ENCODE data around the gene RPS6KA2.
"Not testable (repeated sequence)": the region's sequence is repeated elsewhere in the genome, so short reads cannot be mapped to it uniquely, and the experiment has no call there.

RPS6KA2 gene

DNA sequence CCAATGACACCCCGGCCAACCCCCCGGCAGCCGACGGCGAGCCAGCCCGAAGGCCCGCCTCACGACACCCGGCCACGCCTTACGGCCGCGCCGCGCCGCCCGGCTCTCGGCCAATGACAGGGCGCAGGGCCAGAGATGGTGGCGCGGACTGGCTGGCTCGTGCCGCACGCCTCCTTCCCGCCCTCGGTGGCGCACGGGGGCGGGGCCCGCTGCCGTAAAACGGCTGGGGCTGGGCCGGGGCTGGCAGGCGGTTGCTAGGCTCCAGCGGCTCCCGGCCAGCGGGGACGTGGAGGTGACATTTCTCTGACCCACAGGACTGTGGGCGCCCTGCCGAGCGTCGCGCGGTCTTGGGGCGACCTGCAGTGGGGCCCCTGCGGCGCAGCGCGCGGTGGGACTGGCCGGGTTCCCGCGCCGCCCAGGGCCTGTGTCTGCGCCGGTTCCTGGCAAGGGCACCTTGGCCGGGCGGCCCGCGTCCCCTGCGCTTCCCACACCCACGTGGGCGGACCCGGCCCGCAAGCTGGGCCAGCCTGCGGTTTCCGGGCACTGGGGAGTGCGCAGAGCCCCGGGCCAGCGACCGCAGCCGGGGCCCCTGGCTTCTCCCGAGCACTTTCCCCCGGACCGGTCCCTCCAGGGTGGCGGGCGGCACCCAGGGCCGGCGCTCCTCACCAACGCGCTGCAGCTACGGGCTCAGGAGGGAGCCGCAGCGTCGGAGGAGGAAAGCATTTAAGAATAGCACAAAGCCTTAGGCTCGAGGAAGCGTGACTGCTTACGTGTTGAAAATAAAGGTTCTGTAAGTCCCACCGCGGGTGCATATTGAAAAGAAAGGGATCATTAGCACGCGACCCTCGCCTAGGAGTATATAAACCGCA, 243.9 kb downstream of the RPS6KA2 start, which contains the start of gene MPC1:
Gene MPC1 (minus strand): TSS at position 8 of the 869 bp plus-strand sequence. CDS start 64 bp downstream, outside the sequence.
- peak; percentile 81 for DNase-seq

DNA sequence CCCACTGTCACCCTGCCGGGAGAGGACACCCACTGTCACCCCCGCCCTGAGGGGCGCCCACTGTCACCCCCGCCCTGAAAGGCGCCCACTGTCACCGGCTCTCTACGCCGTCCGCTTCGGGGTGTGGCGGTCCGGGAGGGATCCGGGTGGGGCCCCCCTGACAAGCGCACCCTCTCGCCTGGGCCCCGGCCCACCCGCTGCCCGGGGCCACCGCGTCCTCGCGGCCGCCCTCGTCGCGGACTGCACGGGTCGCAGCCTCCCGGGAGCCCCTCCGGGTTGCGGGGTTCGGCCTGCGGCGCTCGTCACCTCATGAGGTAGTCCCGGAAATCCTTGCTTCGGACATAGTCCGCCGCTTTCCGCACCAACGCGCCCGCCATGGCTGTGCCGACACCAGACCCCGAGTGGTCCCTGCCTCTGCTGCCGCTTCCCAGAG, 244.5 kb downstream of the RPS6KA2 start:
- DNase-seq, result no peak

DNA sequence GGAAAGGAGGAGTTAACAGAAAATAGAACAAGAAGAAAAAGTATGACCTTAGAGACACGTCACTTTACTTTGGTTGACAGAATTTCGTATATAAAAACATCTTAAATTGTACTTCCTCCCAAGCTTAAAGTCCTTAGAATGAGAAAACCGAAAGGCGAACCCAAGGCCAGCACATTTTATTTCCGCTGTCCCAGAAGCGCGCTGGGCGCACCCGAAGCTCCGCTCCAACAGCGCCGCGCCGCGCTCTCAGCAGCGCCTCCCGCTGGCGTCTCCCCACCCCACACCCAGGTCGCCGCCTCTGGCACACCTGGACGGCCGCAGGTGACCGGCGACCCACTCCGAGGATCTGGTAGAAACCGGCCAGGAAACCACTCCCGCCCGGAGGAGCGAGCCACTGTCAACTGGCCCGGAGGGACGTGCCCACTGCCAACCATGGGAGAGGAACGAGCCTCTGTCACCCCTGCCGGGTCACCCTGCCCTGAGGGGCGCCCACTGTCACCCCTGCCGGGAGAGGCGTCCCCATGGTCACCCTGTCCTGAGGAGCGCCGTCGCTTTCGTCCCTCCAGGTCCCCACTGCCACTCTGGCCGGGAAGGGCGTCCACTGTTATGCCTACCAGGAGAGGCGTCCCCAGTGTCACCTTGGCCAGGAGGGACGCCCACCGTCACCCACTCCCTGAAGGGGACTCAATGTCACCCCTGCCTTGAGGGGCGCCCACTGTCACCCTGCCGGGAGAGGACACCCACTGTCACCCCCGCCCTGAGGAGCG, 245.1 kb downstream of the RPS6KA2 start:
- peak; percentile 17 for DNase-seq

DNA sequence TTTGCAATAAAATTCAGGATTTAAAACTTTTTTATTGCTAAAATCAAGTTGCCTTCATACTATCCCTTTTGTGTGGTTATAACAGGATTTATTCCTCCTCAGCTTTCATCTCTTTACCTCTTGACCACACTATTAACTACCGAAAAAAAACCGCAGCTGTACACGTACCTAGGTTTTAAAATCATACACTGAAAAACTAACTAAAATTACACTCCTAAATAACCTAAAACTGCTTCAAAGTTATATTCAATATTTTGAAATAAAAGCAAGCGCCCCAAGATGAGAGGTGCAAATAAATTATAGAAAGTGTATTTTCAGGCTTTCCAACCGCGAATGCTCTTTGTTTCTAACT, 245.7 kb downstream of the RPS6KA2 start:
- no peak for DNase-seq

DNA sequence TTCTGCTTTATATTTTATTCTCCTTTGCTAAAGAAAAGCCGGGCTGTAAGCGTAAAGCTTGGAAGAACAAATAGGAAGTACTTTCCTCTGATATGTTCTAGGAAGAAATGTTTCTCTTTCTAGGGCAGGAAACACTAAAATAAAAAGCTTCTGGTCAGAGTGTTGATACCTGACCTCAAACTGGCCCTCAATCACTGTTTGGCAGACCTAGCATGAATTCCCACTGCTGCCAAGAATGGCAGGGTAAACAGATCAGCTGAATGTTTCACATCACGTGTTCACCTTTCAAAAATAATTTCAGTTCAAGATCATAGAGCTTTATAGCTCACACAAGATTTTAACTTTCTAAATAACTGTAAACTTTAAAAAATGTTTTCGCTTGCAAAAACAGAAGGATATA, 247.3 kb downstream of the RPS6KA2 start:
- DNase-seq, result no peak

DNA sequence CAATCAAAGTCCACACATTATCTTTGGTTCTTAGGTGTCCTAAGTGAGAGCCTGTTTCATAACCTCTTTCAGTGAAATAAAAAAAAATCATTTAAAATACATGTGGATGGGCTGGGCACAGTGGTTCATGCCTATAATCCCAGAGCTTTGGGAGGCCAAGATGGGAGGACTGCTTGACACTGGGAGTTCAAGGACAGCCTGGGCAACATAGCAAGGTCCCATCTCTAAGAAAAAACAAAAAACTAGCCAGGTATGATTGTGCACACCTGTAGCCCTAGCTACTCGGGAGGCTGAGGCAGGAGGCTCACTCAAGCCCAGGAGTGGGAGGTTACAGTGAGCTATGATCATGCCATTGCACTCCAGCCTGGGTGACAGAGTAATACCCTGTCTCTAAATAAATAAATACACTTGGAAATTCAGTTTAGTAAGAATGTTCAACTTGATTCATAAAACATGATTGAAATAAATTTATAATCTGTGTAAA, 247.9 kb downstream of the RPS6KA2 start:
- DNase-seq, result no peak

DNA sequence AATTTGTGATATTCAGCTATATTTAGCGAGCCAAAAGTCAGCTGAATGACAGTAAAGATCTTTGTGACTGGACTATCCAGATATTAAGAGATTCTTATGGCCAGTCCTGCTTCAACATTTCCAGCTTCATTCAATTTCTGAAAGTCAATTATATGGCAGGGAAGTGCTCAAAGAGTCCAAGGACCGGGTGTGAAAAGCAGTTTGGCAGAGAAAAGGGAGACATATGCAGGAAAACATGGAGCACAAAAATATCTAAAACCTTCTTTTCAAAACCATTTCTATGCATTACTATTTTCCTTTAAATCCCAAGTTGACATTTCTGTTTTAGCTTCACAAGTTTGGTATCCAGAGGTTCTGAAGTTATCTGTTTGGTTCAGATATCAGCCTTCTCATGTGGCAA, 249.3 kb downstream of the RPS6KA2 start:
- DNase-seq, result no peak

DNA sequence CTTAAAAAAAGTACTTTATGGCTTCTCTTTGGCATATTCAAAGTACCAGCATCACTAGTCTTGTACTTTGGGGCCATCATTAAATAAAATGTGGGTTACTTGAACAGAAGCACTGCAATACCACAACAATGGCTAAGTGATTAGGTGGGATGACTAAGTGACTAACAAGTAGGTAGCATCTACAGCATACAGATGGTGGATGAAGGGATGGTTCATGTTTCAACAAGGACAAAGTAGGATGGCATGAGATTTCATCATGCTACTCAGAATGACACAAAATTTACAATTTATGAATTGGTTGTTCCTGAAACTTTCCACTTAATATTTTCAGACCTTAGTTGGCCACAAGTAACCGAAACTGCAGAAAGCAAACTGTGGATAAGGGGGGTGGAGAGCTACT, 252.0 kb downstream of the RPS6KA2 start:
- no peak for DNase-seq

DNA sequence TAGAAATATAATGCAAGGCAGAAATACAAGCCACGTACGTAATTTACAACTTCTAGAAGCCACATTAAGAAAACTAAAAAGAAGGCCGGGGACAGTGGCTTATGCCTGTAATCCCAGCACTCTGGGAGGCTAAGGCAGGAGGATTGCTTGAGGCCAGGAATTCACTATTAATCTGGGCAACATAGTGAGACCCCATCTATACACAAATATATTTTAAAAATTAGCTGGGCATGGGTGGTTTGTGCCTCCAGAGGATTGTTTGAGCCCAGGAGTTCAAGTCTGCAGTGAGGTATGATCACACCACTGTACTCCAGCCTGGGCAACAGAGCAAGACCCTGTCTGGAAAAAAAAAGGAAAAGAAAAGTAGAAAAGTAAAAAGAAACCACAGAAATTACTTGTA, 256.6 kb downstream of the RPS6KA2 start:
- DNase-seq, result no peak

DNA sequence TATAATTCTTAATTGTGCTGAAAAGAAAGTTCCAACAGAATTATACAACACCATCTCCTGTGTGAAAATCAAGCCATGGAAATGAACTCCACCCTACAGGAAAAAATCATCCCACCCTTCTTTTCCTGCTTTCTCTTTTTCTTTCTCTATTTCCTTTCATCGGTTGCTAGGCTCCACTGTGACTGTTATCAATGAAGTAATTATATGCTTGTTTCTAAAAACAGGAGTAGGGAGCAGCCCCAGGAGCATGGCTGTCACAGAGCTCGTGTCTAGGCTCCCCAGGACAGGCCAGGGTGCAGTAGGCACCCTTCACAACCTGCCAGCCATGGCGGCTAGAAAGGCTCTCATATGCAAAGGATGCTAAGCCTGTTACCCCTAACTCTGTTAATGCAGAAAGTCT, 257.3 kb downstream of the RPS6KA2 start:
- no peak for DNase-seq

DNA sequence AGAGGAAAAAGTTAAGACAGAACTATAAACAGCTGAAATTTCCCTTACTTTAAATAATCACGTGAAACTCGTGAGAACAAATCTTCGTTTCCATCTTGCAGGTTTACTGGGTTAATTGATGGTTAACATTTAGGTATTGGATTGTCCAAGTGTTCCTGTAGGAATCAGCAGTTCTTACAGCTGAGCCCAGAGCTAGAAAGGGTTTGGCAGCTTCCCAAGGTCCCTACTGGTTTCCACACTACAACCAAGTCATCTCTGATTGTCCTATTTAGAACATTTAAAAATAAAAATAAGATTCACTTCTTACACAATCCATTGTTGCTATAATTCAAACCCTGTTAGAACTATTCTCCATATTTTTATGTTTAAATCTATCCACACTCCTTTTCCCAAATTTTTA, 260.1 kb downstream of the RPS6KA2 start:
- DNase-seq, result no peak

DNA sequence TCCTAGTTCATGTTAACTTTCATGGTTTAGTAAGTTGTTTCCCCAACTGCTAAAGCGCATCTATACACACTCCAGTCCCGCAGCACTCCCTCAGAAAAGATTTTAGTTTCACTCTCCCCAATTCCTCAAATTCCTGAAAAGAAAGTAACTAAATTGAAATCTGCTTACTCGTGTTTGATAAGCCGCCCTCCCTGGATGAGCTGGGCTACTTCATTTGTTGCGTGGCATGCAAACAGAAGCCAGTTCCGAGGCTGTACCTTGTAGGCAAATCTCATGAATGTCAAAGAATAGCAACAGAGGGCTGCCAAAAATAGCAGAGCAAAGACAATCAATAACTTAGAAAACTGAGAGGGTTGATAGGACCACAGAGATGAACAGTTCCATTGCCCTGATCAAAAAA, 261.2 kb downstream of the RPS6KA2 start:
- DNase-seq, result no peak

DNA sequence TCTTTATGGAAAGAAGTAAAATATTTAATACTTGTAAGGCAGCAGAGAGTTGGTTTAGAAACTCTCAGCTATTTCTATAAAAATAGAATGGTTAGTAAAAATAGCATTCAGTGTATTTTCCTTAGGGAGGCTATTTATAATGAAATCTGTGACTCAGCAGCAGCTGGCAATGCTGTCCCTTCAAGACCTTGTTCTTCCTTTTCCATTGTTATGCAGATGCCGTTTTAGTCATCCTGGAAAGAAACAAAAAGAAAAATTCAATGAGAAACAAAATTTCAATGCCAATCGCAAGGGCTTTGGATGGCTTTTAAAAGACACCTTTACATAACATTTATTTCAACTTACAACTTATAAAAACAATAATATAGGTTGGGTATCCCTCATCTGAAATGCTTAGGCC, 261.8 kb downstream of the RPS6KA2 start:
- DNase-seq, result no peak

DNA sequence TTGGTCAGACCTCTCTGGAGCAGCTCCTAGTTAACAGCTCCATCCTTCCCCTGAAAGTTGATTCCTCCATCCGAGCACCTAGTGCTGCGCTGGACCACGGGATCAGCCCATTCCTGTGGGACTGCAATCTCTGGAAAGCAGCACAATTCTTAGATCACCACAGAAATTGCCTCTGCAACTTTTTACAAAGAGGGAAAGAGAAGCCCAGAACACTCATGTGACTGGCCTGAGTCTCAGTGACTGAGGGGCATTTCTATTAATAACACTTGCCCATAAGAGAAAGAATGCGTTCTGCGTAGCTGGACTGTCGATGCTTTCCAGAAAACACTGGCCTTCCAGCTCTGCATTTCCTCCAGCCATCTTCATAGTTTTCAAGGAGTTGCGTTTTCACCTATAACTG, 262.6 kb downstream of the RPS6KA2 start:
- no peak for DNase-seq

DNA sequence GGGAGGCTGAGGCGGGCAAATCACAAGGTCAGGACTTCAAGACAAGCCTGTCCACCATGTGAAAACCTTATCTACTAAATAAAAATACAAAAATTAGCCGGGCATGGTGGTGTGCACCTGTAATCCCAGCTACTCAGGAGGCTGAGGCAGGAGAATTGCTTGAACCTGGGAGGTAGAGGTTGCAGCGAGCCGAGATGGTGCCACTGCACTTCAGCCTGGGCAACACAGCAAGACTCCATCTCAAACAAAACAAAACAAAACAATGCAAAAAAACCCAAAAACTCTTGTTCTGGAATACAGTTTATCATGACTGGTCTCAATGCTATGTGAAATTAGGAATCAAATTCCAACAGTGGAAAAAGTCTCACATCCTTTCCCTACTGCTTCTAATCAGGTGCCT, 264.6 kb downstream of the RPS6KA2 start:
- DNase-seq, result not testable (repeated sequence)

DNA sequence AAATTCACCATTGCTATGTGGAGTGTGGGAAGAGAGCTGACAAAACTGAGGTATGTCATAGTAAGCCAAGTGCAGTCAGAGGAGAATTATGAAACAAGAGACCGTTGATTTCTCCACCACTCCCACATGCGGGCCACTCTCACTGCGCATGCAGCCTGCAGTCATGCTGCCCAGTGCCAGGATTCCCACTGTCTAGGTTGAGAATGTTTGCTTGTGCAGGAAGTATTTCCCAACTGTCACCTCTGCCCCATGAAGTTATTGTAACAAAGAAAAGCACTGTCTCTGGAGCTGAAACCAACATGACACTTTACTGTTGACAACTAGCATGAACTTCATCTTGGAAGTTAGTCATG, 266.0 kb downstream of the RPS6KA2 start:
- DNase-seq, result no peak

DNA sequence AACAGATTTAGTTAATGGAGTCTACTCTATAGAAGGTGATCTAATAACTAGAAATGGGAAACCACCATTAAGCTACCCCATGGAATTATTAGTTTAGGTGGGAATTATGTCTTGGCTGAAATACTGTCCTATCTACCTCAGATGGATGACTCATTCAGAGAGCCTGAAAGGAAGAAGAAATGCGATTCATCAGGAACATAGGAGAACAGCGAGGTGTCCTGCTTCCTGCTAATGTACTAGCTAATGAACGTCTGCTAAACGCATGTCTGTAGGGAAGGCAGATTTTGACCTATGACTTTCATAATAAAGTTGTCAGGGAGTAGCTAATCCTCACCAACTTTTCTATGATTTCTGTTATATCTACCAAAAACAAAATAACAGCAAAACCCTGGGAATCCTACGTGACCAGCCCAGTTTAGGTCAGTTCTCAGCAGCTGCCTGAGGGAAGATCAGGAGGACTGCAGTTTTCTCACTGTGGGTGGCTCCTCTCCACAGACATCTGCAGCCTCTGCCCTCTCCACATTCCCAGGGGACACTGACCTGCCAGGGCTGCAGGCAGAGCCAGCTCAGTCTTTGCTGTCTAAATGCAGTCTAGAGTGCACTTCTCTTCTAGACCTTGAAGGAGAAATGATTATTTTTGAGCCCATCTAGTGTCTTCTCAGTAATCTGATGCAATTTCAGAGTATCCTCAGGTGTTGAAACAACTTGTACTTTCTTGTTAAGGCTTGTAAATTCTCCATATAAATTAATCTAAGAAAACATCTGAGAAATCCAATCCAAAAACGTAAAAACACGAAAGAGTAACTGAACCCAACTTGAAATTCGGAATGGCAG, 266.6 kb downstream of the RPS6KA2 start:
- DNase-seq, result no peak
